Measurements from ENCODE around the gene ANKDD1B. TPM values are rescaled to one million over a fixed set of nuclear protein-coding genes. Genes with fewer than 3 reads are reported as not detected.

The ANKDD1B gene
- total and polyA plus RNA-seq, 2 of the 13 experiments (the other 11 are each of a cell fraction or from before 2014, with no cell fraction given): 0.12 to 0.27 TPM

GRCh38 chr5:75671506-75671905, 60.3 kb downstream of the ANKDD1B start:
- FAIRE-seq (no peak), ATAC-seq (no peak), DNase-seq (ENCODE audit: low spot score) (no peak)
- no peak overlapping the region for H2AFZ ChIP-seq (ENCODE audit: low read length)
- no peak overlapping the region for H3K4me2 ChIP-seq (ENCODE audit: low read depth, low read length)
- H4K20me1 ChIP-seq (ENCODE audit: insufficient read depth, low read length): no peaks in the 10 kb centered on the region
- ChIA-PET CTCF (ENCODE audit: low intra/inter-chr PET ratio, low total read pairs) (no interaction called here), POLR2A (no interaction called here)
- in situ Hi-C loops (cut with HindIII; ENCODE audit: extremely low pct_ligation_motif_present, low pct_unique_long_range_greater_than_20kb): no loop called here
- H3K4me1 ChIP-seq (ENCODE audit: insufficient read depth, low read length): peaks cover 19% of the 10 kb centered on the region
- H3K4me3 ChIP-seq (replicated peaks in 1 of 3; ENCODE audit: insufficient read depth in 1 of 3, low read depth in 2 of 3, low read length in 3 of 3): no peak overlapping the region
- H3K27me3 ChIP-seq (ENCODE audit: control insufficient read depth in 1 of 2, insufficient read depth in 2 of 2, low read length in 2 of 2): no peaks in the 10 kb centered on the region
- 0 out of 5 replicates have a peak, but pooled peaks cover 0 to 6% of the 10 kb centered on the region in 2 experiments for H3K36me3 ChIP-seq (replicated peaks in 1 of 2; ENCODE audit: control insufficient read depth in 1 of 2, insufficient read depth in 2 of 2, low read length in 2 of 2)
- TF ChIP-seq SNAPC4 (CRISPR knock-in tag; IDR thresholded peaks at IDR 0.05) (no peak), TCF7 (IDR thresholded peaks at IDR 0.05; ENCODE audit: low read depth) (no peak), ZKSCAN5 (CRISPR knock-in tag; IDR thresholded peaks at IDR 0.05) (no peak), REPIN1 (CRISPR knock-in tag; IDR thresholded peaks at IDR 0.05; ENCODE audit: borderline replicate concordance, low read depth) (no peak), ZNF792 (CRISPR knock-in tag; IDR thresholded peaks at IDR 0.05) (no peak), JUN (CRISPR knock-in tag; IDR thresholded peaks at IDR 0.05) (no peak), MYNN (CRISPR knock-in tag; IDR thresholded peaks at IDR 0.05; ENCODE audit: low read depth) (no peak), JDP2 (CRISPR knock-in tag; IDR thresholded peaks at IDR 0.05; ENCODE audit: borderline replicate concordance) (no peak), TARDBP (CRISPR knock-in tag; IDR thresholded peaks at IDR 0.05) (no peak)
- TF ChIP-seq, protein P1, sequence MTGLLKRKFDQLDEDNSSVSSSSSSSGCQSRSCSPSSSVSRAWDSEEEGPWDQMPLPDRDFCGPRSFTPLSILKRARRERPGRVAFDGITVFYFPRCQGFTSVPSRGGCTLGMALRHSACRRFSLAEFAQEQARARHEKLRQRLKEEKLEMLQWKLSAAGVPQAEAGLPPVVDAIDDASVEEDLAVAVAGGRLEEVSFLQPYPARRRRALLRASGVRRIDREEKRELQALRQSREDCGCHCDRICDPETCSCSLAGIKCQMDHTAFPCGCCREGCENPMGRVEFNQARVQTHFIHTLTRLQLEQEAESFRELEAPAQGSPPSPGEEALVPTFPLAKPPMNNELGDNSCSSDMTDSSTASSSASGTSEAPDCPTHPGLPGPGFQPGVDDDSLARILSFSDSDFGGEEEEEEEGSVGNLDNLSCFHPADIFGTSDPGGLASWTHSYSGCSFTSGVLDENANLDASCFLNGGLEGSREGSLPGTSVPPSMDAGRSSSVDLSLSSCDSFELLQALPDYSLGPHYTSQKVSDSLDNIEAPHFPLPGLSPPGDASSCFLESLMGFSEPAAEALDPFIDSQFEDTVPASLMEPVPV (CRISPR knock-in tag; IDR thresholded peaks at IDR 0.05): no peak
- intact Hi-C loops (cut with micrococcal nuclease; ENCODE audit: unreplicated experiment): no loop called here
- WGBS (ENCODE audit: low lambda C conversion rate): 81% methylated on average over 2 of the region's 2 CpGs
- H3K79me2 ChIP-seq (ENCODE audit: insufficient read depth, low read length): no peaks in the 10 kb centered on the region
- H3K27ac ChIP-seq (ENCODE audit: extremely low read length, insufficient read depth, low read length): no peak overlapping the region
- BruUV-seq (replicated peaks): no TSS peak
- H3K9ac ChIP-seq (ENCODE audit: insufficient read depth, low read depth, low read length): no peak overlapping the region
- no peaks in the 10 kb centered on the region for H3K9me3 ChIP-seq (ENCODE audit: low read length)
